DND-41 (cell line): Measurements from ENCODE around the gene MIPEP.

Experiments used
- ATAC-seq: fragments of 200-7000 bp; cut with Tn5 transposase; 3 replicates; pipeline ENCODE4 v1.9.1; 2021; ENCODE audit warnings: low read depth; ENCODE audit not compliant: insufficient read depth
- DNase-seq: peaks from one replicate; pipeline ENCODE4 v3.0.0-alpha.2; 2020
- H2AFZ ChIP-seq: 2 replicates; pipeline ENCODE4 v1.6.0; 2012; ENCODE audit warnings: low read depth, low read length
- H3K27ac ChIP-seq: 2 replicates; pipeline ENCODE4 v1.5.1; 2012; ENCODE audit warnings: low read length, inconsistent platforms
- H3K27me3 ChIP-seq: fragments of 200-600 bp; sonication (generic); 2 replicates; pipeline ENCODE4 v1.6.0; 2012; ENCODE audit warnings: low read length, mild to moderate bottlenecking, inconsistent platforms; ENCODE audit not compliant: insufficient read depth, poor library complexity
- H3K36me3 ChIP-seq: 2 replicates; pipeline ENCODE4 v1.5.1; 2012; ENCODE audit warnings: low read length, inconsistent platforms; ENCODE audit not compliant: insufficient read depth
- H3K4me1 ChIP-seq: 2 replicates; pipeline ENCODE4 v1.5.1; 2012; ENCODE audit warnings: mild to moderate bottlenecking, low read length; ENCODE audit not compliant: insufficient read depth
- H3K4me2 ChIP-seq: 2 replicates; pipeline ENCODE4 v1.6.0; 2012; ENCODE audit warnings: mild to moderate bottlenecking, moderate library complexity, low read length, inconsistent platforms; ENCODE audit not compliant: insufficient read depth
- H3K4me3 ChIP-seq, 2 experiments: fragments of 200-600 bp in 1 of 2; shearing (Covaris generic) in 1 of 2; 2 replicates each; pipeline ENCODE4 v1.5.1; 2012 to 2016; ENCODE audit warnings: inconsistent platforms in 2 of 2, low read length in 2 of 2, mild to moderate bottlenecking in 2 of 2, low read depth in 1 of 2, moderate library complexity in 1 of 2
- H3K79me2 ChIP-seq: 2 replicates; pipeline ENCODE4 v1.6.0; 2012; ENCODE audit warnings: low read length, inconsistent platforms; ENCODE audit not compliant: insufficient read depth
- H3K9ac ChIP-seq: 2 replicates; pipeline ENCODE4 v1.6.0; 2012; ENCODE audit warnings: low read depth, mild to moderate bottlenecking, inconsistent platforms, low read length, moderate library complexity
- H3K9me3 ChIP-seq: 2 replicates; pipeline ENCODE4 v1.5.1; 2012; ENCODE audit warnings: low read length, moderate library complexity, mild to moderate bottlenecking, inconsistent platforms; ENCODE audit not compliant: insufficient read depth, severe bottlenecking
- H4K20me1 ChIP-seq: 2 replicates; pipeline ENCODE4 v1.6.0; 2012; ENCODE audit warnings: low read length; ENCODE audit not compliant: insufficient read depth
- EZH2 ChIP-seq: IDR thresholded peaks from 3 replicates; pipeline ENCODE4 v1.6.1; 2012; ENCODE audit warnings: borderline replicate concordance, low read depth, mild to moderate bottlenecking, moderate library complexity, low read length, inconsistent platforms; ENCODE audit not compliant: severe bottlenecking
- TF ChIP-seq, protein P1 (sequence below): IDR thresholded peaks from 2 replicates; pipeline ENCODE4 v1.5.1; 2012; ENCODE audit warnings: borderline replicate concordance, low read length, moderate library complexity, mild to moderate bottlenecking; ENCODE audit not compliant: poor library complexity, severe bottlenecking; ENCODE audit errors: extremely low read depth

The MIPEP gene

DNA sequence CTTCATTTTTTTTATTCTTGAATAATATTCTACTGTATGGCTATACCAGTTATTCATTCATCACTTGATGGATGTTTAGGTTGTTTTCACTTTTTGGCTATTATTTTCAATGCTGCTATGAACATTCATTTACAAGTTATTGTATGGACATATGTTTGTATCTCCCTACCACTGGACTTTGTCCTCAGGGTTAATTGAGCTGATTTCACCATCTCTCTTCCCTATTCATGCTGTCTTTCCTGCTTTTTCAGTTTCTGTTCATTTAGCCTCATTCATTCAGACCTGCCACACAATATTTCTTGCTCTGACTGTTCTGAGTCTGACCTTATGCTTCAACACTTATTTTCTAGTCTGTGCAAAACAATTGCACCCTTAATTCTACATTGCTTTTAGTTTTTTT lies 20.4 kb upstream of the MIPEP start:
- Histone ChIP-seq H2AFZ (no peak overlapping the region), H3K4me2 (no peak overlapping the region), H3K27ac (no peak overlapping the region), H3K79me2 (no peaks in the 10 kb centered on the region), H3K36me3 (no peaks in the 10 kb centered on the region), H3K4me3 (no peak overlapping the region), H4K20me1 (no peaks in the 10 kb centered on the region), H3K4me1 (no peaks in the 10 kb centered on the region), H3K27me3 (peaks cover 5% of the 10 kb centered on the region), H3K9me3 (no peaks in the 10 kb centered on the region), H3K9ac (no peak overlapping the region)
- DNase-seq (no peak), ATAC-seq (no peak)
- TF ChIP-seq, protein P1, sequence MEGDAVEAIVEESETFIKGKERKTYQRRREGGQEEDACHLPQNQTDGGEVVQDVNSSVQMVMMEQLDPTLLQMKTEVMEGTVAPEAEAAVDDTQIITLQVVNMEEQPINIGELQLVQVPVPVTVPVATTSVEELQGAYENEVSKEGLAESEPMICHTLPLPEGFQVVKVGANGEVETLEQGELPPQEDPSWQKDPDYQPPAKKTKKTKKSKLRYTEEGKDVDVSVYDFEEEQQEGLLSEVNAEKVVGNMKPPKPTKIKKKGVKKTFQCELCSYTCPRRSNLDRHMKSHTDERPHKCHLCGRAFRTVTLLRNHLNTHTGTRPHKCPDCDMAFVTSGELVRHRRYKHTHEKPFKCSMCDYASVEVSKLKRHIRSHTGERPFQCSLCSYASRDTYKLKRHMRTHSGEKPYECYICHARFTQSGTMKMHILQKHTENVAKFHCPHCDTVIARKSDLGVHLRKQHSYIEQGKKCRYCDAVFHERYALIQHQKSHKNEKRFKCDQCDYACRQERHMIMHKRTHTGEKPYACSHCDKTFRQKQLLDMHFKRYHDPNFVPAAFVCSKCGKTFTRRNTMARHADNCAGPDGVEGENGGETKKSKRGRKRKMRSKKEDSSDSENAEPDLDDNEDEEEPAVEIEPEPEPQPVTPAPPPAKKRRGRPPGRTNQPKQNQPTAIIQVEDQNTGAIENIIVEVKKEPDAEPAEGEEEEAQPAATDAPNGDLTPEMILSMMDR: no peak
- TF ChIP-seq EZH2: no peak

DNA sequence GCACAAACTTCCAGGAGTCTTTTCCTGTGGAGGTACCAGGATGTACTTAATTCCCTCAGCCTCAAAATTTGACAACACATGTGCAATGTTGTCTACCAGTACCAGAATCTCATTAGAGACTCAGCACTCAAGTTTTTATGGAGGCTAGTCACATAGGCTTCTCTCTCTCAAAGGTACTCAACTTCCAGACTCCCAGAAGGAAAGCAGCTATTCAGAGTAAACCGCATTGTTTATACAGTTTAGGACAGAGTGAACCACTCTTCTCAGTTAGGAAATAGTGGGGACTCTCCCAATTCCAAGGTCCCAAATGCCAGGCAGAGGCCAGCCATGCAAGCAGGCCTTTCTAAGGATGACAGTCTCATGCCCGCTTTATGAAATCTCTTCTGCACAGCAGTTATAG lies 16.6 kb upstream of the MIPEP start:
- H3K4me1 ChIP-seq: no peaks in the 10 kb centered on the region
- H3K36me3 ChIP-seq: no peaks in the 10 kb centered on the region
- no peak overlapping the region for H3K9ac ChIP-seq
- H3K27ac ChIP-seq: no peak overlapping the region
- H3K27me3 ChIP-seq: no peaks in the 10 kb centered on the region
- ATAC-seq: no peak
- no peaks in the 10 kb centered on the region for H3K79me2 ChIP-seq
- TF ChIP-seq, protein P1: no peak
- no peak for TF ChIP-seq EZH2
- no peak overlapping the region for H2AFZ ChIP-seq
- DNase-seq: no peak
- no peak overlapping the region for H3K4me2 ChIP-seq
- H3K9me3 ChIP-seq: no peaks in the 10 kb centered on the region
- H4K20me1 ChIP-seq: no peaks in the 10 kb centered on the region
- no peak overlapping the region for H3K4me3 ChIP-seq

DNA sequence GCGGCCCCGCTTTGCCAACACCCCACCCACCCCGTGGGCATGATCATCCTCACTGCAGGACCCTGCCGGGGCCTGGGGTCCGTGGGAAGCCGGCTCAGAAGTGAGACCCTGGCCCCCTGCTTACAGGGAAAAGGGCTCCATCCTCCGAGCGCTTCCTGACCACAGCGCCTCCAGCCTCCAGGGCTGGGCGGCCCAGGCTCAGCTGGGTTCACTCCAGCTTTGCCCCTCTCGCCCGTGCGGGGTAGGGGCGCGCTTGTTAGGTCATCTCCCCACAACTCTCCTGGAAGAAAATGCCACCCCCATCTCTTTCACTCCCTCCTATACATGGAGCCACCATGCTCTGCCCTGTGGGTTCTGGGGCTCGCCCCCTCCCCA lies 14.7 kb upstream of the MIPEP start:
- Histone ChIP-seq H3K79me2 (no peaks in the 10 kb centered on the region), H3K4me1 (peaks cover 5% of the 10 kb centered on the region; the same call in 1 of the 2 replicates), H4K20me1 (no peaks in the 10 kb centered on the region), H3K27ac (no peak overlapping the region), H3K9ac (no peak overlapping the region), H3K4me2 (no peak overlapping the region), H3K9me3 (no peaks in the 10 kb centered on the region), H2AFZ (no peak overlapping the region), H3K27me3 (no peaks in the 10 kb centered on the region), H3K4me3 (no peak overlapping the region), H3K36me3 (no peaks in the 10 kb centered on the region)
- TF ChIP-seq, protein P1: no peak
- no peak for TF ChIP-seq EZH2
- ATAC-seq (no peak), DNase-seq (no peak)
